GM15510 (cell line): ENCODE results near the gene PXDN.

Experiments
- POLR2A ChIP-seq: IDR thresholded peaks from 3 replicates; pipeline ENCODE4 v1.6.1; 2011; ENCODE audit warnings: borderline replicate concordance; ENCODE audit not compliant: insufficient read length; ENCODE audit errors: extremely low read depth

PXDN gene

GRCh38 chr2:1744446-1745170, at the start of gene PXDN:
PXDN (minus strand) TSS chr2:1744515; CDS start chr2:1744455, 60 bp downstream.
- no peak for TF ChIP-seq POLR2A

GRCh38 chr2:1793868-1794445, 49.6 kb upstream of the PXDN start:
- no peak for TF ChIP-seq POLR2A

GRCh38 chr2:1793001-1793867, 48.9 kb upstream of the PXDN start:
- TF ChIP-seq POLR2A, result no peak

GRCh38 chr2:1791685-1792435, 47.5 kb upstream of the PXDN start:
- TF ChIP-seq POLR2A, result no peak

GRCh38 chr2:1791006-1791605, 46.8 kb upstream of the PXDN start:
- no peak for TF ChIP-seq POLR2A

- no peak for TF ChIP-seq POLR2A
Observed at GRCh38 chr2:1790473-1790872, 46.2 kb upstream of the PXDN start.

GRCh38 chr2:1789610-1790009, 45.3 kb upstream of the PXDN start:
- no peak for TF ChIP-seq POLR2A

GRCh38 chr2:1788478-1788959, 44.2 kb upstream of the PXDN start:
- TF ChIP-seq POLR2A, result no peak

- no peak for TF ChIP-seq POLR2A
Observed at GRCh38 chr2:1787755-1788477, 43.6 kb upstream of the PXDN start.

- no peak for TF ChIP-seq POLR2A
Observed at GRCh38 chr2:1784986-1785617, 40.8 kb upstream of the PXDN start.

- no peak for TF ChIP-seq POLR2A
Observed at GRCh38 chr2:1784087-1784486, 39.8 kb upstream of the PXDN start.

GRCh38 chr2:1782514-1782913, 38.2 kb upstream of the PXDN start:
- TF ChIP-seq POLR2A, result no peak
